ENCODE measurements around the gene KRT14.

DNA sequence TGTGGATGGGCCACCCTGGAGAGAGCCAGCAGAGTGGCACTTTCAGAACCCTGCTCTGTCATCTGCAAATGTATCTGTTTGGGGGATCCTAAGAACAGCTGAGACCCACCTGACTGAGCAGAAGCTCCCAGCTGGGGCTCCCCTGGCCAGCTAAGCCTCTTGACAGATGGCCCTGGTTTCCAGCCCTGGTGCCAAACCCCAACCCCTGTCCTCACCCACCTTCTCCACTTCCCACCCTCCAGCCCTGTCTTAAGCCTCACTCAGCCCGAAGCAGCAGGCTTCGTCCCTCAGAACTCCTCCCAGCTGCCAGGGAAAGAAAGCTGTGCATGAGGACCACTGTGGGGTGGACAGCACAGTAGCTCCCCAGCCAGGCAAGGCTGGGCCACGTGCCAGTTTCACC lies 11.4 kb downstream of the KRT14 start:
- TF ChIP-seq, protein P1, sequence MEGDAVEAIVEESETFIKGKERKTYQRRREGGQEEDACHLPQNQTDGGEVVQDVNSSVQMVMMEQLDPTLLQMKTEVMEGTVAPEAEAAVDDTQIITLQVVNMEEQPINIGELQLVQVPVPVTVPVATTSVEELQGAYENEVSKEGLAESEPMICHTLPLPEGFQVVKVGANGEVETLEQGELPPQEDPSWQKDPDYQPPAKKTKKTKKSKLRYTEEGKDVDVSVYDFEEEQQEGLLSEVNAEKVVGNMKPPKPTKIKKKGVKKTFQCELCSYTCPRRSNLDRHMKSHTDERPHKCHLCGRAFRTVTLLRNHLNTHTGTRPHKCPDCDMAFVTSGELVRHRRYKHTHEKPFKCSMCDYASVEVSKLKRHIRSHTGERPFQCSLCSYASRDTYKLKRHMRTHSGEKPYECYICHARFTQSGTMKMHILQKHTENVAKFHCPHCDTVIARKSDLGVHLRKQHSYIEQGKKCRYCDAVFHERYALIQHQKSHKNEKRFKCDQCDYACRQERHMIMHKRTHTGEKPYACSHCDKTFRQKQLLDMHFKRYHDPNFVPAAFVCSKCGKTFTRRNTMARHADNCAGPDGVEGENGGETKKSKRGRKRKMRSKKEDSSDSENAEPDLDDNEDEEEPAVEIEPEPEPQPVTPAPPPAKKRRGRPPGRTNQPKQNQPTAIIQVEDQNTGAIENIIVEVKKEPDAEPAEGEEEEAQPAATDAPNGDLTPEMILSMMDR (conservative IDR thresholded peaks at IDR 0.05; ENCODE audit: low read length), result no peak
- TF ChIP-seq EZH2phosphoT487 (IDR thresholded peaks at IDR 0.05; ENCODE audit: borderline replicate concordance, low read depth, low read length), result no peak
